ENCODE data around the gene SRGAP2B.
"Not testable (repeated sequence)": the region's sequence is repeated elsewhere in the genome, so short reads cannot be mapped to it uniquely, and the experiment has no call there.

The SRGAP2B gene

GRCh38 chr1:144948390-144948789 is 146.7 kb downstream of the SRGAP2B start:
- DNase-seq; H3K4me3 ChIP-seq (ENCODE audit: control insufficient read depth in 1 of 7, extremely low read depth in 1 of 7, insufficient read depth in 4 of 7, low read depth in 2 of 7, low read length in 6 of 7); H3K27me3 ChIP-seq (replicated peaks in 2 of 5; ENCODE audit: control insufficient read depth in 4 of 5, insufficient read depth in 5 of 5, low read length in 4 of 5); H3K27ac ChIP-seq (ENCODE audit: insufficient read depth in 1 of 2, low read depth in 1 of 2, low read length in 2 of 2, poor library complexity in 1 of 2, severe bottlenecking in 2 of 2); H3K4me1 ChIP-seq (ENCODE audit: control extremely low read depth in 1 of 4, control insufficient read depth in 4 of 4, insufficient read depth in 4 of 4, low read length in 3 of 4); CTCF ChIA-PET; H3K9me3 ChIP-seq (ENCODE audit: control extremely low read depth in 1 of 5, control insufficient read depth in 4 of 5, insufficient read depth in 2 of 5, low read depth in 1 of 5, low read length in 4 of 5); H3K36me3 ChIP-seq (ENCODE audit: control insufficient read depth in 4 of 4, insufficient read depth in 4 of 4, low read length in 3 of 4); POLR2A ChIA-PET: not testable (repeated sequence)
- no CpG with 5 or more reads among the region's 2 CpGs for WGBS (ENCODE audit: insufficient coverage)

GRCh38 chr1:144947495-144947894 is 147.6 kb downstream of the SRGAP2B start:
- POLR2A ChIA-PET; H3K27me3 ChIP-seq (replicated peaks in 2 of 5; ENCODE audit: control insufficient read depth in 4 of 5, insufficient read depth in 5 of 5, low read length in 4 of 5); H3K27ac ChIP-seq (ENCODE audit: insufficient read depth in 1 of 2, low read depth in 1 of 2, low read length in 2 of 2, poor library complexity in 1 of 2, severe bottlenecking in 2 of 2); H3K9me3 ChIP-seq (ENCODE audit: control extremely low read depth in 1 of 5, control insufficient read depth in 4 of 5, insufficient read depth in 2 of 5, low read depth in 1 of 5, low read length in 4 of 5); H3K36me3 ChIP-seq (ENCODE audit: control insufficient read depth in 4 of 4, insufficient read depth in 4 of 4, low read length in 3 of 4); CTCF ChIA-PET; DNase-seq; H3K4me1 ChIP-seq (ENCODE audit: control extremely low read depth in 1 of 4, control insufficient read depth in 4 of 4, insufficient read depth in 4 of 4, low read length in 3 of 4); H3K4me3 ChIP-seq (ENCODE audit: control insufficient read depth in 1 of 7, extremely low read depth in 1 of 7, insufficient read depth in 4 of 7, low read depth in 2 of 7, low read length in 6 of 7): not testable (repeated sequence)
- WGBS (ENCODE audit: insufficient coverage), result no CpG with 5 or more reads among the region's 1 CpG

- H3K9me3 ChIP-seq (ENCODE audit: control extremely low read depth in 1 of 5, control insufficient read depth in 4 of 5, insufficient read depth in 2 of 5, low read depth in 1 of 5, low read length in 4 of 5); DNase-seq; POLR2A ChIA-PET; H3K4me1 ChIP-seq (ENCODE audit: control extremely low read depth in 1 of 4, control insufficient read depth in 4 of 4, insufficient read depth in 4 of 4, low read length in 3 of 4); H3K4me3 ChIP-seq (ENCODE audit: control insufficient read depth in 1 of 7, extremely low read depth in 1 of 7, insufficient read depth in 4 of 7, low read depth in 2 of 7, low read length in 6 of 7); H3K36me3 ChIP-seq (ENCODE audit: control insufficient read depth in 4 of 4, insufficient read depth in 4 of 4, low read length in 3 of 4); CTCF ChIA-PET; H3K27ac ChIP-seq (ENCODE audit: insufficient read depth in 1 of 2, low read depth in 1 of 2, low read length in 2 of 2, poor library complexity in 1 of 2, severe bottlenecking in 2 of 2); H3K27me3 ChIP-seq (replicated peaks in 2 of 5; ENCODE audit: control insufficient read depth in 4 of 5, insufficient read depth in 5 of 5, low read length in 4 of 5): not testable (repeated sequence)
- WGBS (ENCODE audit: insufficient coverage), result no CpG with 5 or more reads among the region's 8 CpGs
These were observed 148.3 kb downstream of the SRGAP2B start for GRCh38 chr1:144946525-144947480.

- POLR2A ChIA-PET; CTCF ChIA-PET; H3K4me1 ChIP-seq (ENCODE audit: control extremely low read depth in 1 of 4, control insufficient read depth in 4 of 4, insufficient read depth in 4 of 4, low read length in 3 of 4); H3K27me3 ChIP-seq (replicated peaks in 2 of 5; ENCODE audit: control insufficient read depth in 4 of 5, insufficient read depth in 5 of 5, low read length in 4 of 5); H3K27ac ChIP-seq (ENCODE audit: insufficient read depth in 1 of 2, low read depth in 1 of 2, low read length in 2 of 2, poor library complexity in 1 of 2, severe bottlenecking in 2 of 2); H3K36me3 ChIP-seq (ENCODE audit: control insufficient read depth in 4 of 4, insufficient read depth in 4 of 4, low read length in 3 of 4); DNase-seq; H3K4me3 ChIP-seq (ENCODE audit: control insufficient read depth in 1 of 7, extremely low read depth in 1 of 7, insufficient read depth in 4 of 7, low read depth in 2 of 7, low read length in 6 of 7); H3K9me3 ChIP-seq (ENCODE audit: control extremely low read depth in 1 of 5, control insufficient read depth in 4 of 5, insufficient read depth in 2 of 5, low read depth in 1 of 5, low read length in 4 of 5): not testable (repeated sequence)
- no CpG with 5 or more reads among the region's 1 CpG for WGBS (ENCODE audit: insufficient coverage)
These were observed 153.4 kb downstream of the SRGAP2B start for GRCh38 chr1:144941710-144942109.

GRCh38 chr1:144940054-144940453 is 155.1 kb downstream of the SRGAP2B start:
- H3K36me3 ChIP-seq (ENCODE audit: control insufficient read depth in 4 of 4, insufficient read depth in 4 of 4, low read length in 3 of 4); H3K9me3 ChIP-seq (ENCODE audit: control extremely low read depth in 1 of 5, control insufficient read depth in 4 of 5, insufficient read depth in 2 of 5, low read depth in 1 of 5, low read length in 4 of 5); POLR2A ChIA-PET; H3K4me3 ChIP-seq (ENCODE audit: control insufficient read depth in 1 of 7, extremely low read depth in 1 of 7, insufficient read depth in 4 of 7, low read depth in 2 of 7, low read length in 6 of 7); H3K27ac ChIP-seq (ENCODE audit: insufficient read depth in 1 of 2, low read depth in 1 of 2, low read length in 2 of 2, poor library complexity in 1 of 2, severe bottlenecking in 2 of 2); H3K27me3 ChIP-seq (replicated peaks in 2 of 5; ENCODE audit: control insufficient read depth in 4 of 5, insufficient read depth in 5 of 5, low read length in 4 of 5); H3K4me1 ChIP-seq (ENCODE audit: control extremely low read depth in 1 of 4, control insufficient read depth in 4 of 4, insufficient read depth in 4 of 4, low read length in 3 of 4); CTCF ChIA-PET; DNase-seq: not testable (repeated sequence)
- no CpG with 5 or more reads among the region's 2 CpGs for WGBS (ENCODE audit: insufficient coverage)

GRCh38 chr1:144938627-144939026 is 156.5 kb downstream of the SRGAP2B start:
- H3K27me3 ChIP-seq (replicated peaks in 2 of 5; ENCODE audit: control insufficient read depth in 4 of 5, insufficient read depth in 5 of 5, low read length in 4 of 5); DNase-seq; POLR2A ChIA-PET; H3K27ac ChIP-seq (ENCODE audit: insufficient read depth in 1 of 2, low read depth in 1 of 2, low read length in 2 of 2, poor library complexity in 1 of 2, severe bottlenecking in 2 of 2); CTCF ChIA-PET; H3K4me3 ChIP-seq (ENCODE audit: control insufficient read depth in 1 of 7, extremely low read depth in 1 of 7, insufficient read depth in 4 of 7, low read depth in 2 of 7, low read length in 6 of 7); H3K36me3 ChIP-seq (ENCODE audit: control insufficient read depth in 4 of 4, insufficient read depth in 4 of 4, low read length in 3 of 4); H3K9me3 ChIP-seq (ENCODE audit: control extremely low read depth in 1 of 5, control insufficient read depth in 4 of 5, insufficient read depth in 2 of 5, low read depth in 1 of 5, low read length in 4 of 5); H3K4me1 ChIP-seq (ENCODE audit: control extremely low read depth in 1 of 4, control insufficient read depth in 4 of 4, insufficient read depth in 4 of 4, low read length in 3 of 4): not testable (repeated sequence)

- H3K4me1 ChIP-seq (ENCODE audit: control extremely low read depth in 1 of 4, control insufficient read depth in 4 of 4, insufficient read depth in 4 of 4, low read length in 3 of 4); H3K27ac ChIP-seq (ENCODE audit: insufficient read depth in 1 of 2, low read depth in 1 of 2, low read length in 2 of 2, poor library complexity in 1 of 2, severe bottlenecking in 2 of 2); H3K4me3 ChIP-seq (ENCODE audit: control insufficient read depth in 1 of 7, extremely low read depth in 1 of 7, insufficient read depth in 4 of 7, low read depth in 2 of 7, low read length in 6 of 7); H3K36me3 ChIP-seq (ENCODE audit: control insufficient read depth in 4 of 4, insufficient read depth in 4 of 4, low read length in 3 of 4); H3K9me3 ChIP-seq (ENCODE audit: control extremely low read depth in 1 of 5, control insufficient read depth in 4 of 5, insufficient read depth in 2 of 5, low read depth in 1 of 5, low read length in 4 of 5); CTCF ChIA-PET; DNase-seq; POLR2A ChIA-PET; H3K27me3 ChIP-seq (replicated peaks in 2 of 5; ENCODE audit: control insufficient read depth in 4 of 5, insufficient read depth in 5 of 5, low read length in 4 of 5): not testable (repeated sequence)
- no CpG with 5 or more reads among the region's 4 CpGs for WGBS (ENCODE audit: insufficient coverage)
These were observed 158.9 kb downstream of the SRGAP2B start for GRCh38 chr1:144936186-144936732.
